GM19043 (cell line): ENCODE measurements around the gene COPZ2.
"Not testable (repeated sequence)": the region's sequence is repeated elsewhere in the genome, so short reads cannot be mapped to it uniquely, and the experiment has no call there.

Experiments
- ATAC-seq: cut with Tn5 transposase; IDR thresholded peaks from one replicate; pipeline ENCODE4 v1.9.1; 2021; ENCODE audit warnings: low read depth; ENCODE audit not compliant: unreplicated experiment

The COPZ2 gene

DNA sequence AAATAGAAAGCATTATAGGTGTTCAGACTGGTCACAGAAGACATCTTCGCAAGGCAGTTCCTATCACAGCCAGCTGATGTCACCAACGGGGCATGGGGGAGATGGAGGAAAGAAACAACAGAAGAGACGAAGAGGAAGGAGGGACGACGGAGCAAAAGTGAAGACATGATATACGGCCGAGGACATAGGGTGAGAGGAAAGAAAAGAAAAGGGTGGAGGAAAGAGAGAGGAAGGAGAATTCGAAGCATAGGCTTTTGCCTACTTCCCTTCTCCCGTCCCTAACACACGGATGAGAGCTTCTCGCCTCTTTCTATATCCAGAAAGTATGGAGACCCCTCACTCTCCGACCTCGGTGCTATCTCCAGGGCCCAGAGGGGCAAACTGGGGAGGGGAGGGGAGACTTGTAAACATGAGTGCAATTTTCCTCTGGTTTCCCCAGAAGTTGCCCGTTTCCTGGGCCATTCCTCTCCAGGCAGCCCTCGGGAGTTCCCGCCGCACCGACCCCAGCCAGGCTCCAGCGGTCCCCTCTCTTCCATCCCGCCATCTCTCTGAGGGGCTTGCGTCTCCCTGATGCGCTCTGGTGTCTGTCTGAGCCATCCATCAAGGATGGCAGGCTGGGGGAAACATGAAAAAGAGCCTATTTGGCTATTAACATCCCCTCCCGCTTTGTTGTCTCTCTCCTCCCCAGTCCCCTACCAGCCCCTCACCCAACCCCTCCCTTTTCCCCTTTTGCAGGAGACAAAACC lies 26.0 kb downstream of the COPZ2 start:
- ATAC-seq: no peak

DNA sequence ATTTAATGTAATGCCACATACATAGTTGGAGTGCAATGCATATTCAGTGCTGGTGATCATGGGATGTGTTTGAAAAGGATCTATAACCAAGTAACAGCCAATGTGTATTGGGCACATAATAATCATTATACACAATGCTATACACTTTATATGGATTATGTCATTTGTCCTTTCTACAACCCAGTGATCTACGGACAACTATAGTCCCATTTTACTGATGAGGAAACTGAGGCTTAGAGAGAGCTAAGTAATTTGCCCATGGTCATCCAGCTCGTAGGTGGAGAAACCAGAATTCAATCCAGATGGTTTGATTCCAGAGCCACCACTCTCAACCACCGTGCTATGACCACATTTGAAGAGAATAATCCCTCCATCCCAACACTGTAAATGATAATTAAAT lies 27.4 kb downstream of the COPZ2 start:
- no peak for ATAC-seq

GRCh38 chr17:48006936-48007709 lies 30.5 kb downstream of the COPZ2 start:
- ATAC-seq: no peak

DNA sequence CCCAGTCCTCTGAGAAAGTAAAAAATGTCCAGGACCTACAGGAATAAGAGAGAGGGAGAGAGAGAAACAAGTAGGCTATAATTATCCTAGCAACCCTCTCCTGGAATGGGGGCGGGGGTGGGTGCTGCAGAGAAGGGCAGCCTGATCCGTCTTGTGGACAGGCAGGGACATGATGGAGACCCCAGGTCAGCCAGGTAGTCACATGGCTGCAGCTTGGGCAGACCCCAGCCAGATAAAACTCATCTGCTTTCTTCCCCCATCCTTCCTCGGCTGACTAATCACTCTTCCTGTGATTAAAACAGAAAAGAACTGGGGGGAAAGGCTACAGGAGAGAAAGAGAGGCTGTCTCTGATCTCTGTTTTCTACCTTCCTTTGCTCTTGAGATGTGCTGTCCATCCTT lies 32.6 kb downstream of the COPZ2 start:
- no peak for ATAC-seq

DNA sequence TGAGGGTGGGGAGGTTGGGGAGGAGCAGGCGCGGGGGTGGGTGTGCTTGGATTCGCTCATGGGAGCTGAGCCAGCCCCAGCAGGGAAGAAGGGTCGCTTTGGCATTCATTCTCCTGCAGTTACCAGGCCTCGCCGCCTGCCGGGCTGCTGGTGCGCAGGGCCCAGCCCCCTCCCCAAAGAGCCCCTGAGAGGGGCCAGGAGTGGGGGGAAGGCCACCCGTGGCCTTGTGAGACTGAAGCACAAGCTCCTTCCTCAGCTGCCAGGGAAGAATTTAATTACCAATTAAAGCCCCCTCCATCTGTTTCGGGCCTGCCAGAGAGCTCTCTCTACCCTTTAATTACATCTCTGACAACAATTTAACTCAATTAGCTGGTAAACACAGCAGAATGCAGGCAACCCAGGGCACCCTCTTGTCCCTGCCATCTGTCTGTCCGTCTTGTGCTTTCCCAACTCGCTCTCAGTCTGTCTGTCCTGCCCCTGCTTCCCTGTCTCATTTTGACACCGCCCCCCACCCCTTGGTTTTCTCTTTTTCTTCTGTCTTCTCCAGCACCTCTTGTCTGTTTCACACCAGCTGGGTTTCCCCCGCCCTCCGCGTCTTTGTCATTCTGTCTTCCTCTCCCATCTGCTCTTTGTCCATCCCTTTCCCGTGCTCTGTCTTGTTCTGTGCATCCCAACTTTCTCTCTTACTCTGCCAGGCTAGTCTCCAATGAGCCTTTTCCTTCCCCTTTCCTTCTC lies 34.0 kb downstream of the COPZ2 start:
- no peak for ATAC-seq

DNA sequence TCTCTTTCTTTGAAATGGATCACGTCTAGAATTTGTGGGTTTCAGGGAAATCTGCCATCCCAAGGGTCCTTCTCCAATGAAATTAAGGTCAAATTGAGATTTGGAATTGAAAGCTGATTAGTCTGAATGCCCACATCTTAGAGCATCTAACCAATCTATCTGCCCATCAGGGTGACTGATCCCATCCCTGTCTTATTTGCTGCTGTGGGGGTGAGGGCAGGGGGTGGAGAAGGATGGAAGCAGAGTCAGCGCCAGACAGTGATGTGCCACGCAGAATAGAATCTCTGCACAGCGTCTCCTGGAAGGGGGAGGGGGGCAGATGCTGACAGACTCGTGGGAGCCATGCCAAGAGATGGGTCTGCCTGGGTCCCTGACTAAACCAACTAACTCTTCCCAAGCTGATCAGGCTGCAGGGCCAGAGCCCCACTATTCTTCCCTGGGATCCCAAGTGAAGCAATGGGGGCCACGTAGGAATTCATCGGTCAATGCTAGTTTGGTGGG lies 34.6 kb downstream of the COPZ2 start:
- no peak for ATAC-seq

DNA sequence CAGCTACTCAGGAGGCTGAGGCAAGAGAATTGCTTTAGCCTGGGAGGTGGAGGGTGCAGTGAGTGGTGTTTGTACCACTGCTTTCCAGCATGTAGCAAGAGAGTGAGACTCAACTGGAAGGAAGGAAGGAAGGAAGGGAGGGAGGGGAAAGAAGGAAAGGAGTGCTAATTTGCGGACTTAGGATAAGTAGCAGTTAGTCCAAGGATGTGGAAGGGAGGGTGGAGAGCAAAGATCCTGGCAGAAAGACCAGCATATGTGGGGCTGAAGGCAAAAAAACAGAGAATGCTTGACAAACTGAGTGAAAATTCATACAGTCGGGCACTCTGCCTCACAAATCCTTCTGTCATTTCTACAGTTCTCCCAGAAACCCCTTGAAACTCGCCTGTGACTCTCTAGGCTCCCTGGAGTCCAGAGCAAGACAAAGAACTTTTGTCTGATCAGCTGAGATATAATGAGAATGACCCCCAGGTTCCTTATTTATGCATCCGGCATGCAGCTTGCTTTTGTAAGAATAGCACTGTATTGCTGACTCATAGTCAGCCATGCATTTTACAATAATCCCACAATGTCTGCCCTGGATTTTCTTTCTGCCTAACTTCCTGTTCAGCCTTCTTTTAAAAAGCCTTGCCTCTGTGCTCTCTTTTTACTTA lies 35.2 kb downstream of the COPZ2 start:
- ATAC-seq: no peak

GRCh38 chr17:48001657-48002056 lies 35.9 kb downstream of the COPZ2 start:
- ATAC-seq: not testable (repeated sequence)

DNA sequence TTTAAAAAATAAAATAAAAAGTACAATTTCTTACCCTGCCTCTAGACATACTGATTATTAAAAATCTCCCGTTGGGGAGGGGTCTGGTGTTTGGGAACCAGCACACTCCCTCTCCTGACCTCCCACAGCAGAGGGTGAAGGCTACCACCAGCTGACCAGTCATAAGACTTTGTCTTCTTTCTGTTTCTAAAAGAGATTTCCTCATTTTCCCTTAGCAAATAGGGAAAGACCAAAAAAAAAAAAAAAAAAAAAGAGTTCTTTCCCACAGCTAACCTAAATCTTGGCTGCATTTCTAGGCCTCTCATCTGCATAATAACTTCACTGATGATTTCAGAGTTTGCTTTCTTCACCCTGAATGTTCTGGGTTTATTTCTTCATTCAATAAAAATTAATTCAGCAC lies 36.4 kb downstream of the COPZ2 start:
- ATAC-seq: no peak

- no peak for ATAC-seq
Observed at GRCh38 chr17:47999582-47999981, 38.0 kb downstream of the COPZ2 start.

GRCh38 chr17:47998044-47998443 lies 39.6 kb downstream of the COPZ2 start:
- ATAC-seq: no peak

DNA sequence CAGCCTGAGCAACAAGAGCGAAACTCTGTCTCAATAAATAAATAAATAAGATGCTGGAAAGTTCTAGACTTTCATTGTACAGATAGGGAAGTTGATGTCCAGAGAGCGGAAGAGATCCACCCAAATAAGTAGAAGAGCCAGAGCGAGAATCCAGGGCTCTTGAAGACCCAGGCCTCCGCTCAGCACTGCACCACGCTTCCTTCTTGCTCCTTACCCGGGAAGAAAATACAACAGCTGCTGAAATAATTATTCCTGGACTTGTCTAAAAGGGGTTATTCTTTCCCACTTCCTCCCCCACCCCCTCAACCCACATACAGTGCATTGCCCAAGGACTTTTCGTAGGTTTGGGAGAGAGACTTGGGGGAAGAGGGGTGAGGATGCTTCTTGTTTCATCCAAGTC lies 40.0 kb downstream of the COPZ2 start:
- ATAC-seq: no peak

DNA sequence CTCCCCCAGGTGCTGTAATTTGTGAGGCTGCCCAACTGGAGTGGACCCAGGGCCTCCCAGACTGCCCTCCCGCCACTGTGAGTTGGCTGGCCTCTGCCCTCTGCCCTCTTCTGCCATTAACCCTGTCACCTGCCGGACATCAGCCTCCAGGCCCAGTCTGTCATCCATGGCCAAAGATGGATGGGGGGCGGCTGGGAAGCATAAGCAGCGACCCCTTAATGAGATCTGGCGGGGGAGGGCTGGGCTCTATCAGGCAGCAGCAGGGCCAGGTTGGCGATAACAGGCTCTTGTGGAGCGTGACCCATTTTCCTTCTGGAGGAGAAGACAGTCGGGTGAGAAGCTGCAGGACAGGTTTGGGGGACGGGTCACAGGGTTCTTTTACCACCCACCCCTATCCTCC lies 41.4 kb downstream of the COPZ2 start:
- no peak for ATAC-seq

GRCh38 chr17:47995241-47995935 lies 42.2 kb downstream of the COPZ2 start:
- no peak for ATAC-seq

- ATAC-seq: no peak
Observed at GRCh38 chr17:47994724-47995123, 42.9 kb downstream of the COPZ2 start.

- ATAC-seq: no peak
Observed at GRCh38 chr17:47993964-47994363, 43.6 kb downstream of the COPZ2 start.

DNA sequence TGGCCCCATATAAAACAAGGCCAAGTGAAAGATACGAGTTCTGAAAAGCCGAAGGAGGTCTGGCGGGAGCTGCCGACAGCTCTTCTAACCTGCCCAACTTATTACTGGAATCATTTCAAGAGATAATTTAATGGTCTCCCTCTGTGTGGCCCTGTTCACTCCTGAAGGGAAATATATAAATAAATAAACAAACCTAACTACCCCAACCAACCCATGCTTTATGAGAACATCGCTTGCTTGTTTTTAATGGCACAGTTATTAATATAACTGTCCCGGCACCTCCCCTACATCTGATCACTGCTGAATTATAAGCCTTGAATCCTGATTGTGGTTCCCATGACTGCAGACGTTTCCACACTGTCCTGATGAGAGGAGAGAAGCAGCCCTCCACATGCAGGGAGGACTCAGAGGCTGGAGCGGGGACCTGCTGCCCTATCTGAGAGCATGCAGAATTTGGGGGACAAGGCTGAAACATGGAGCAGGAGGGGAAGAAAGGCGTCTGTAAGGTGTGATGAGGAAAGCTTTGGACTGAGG lies 44.5 kb downstream of the COPZ2 start:
- ATAC-seq: no peak

- ATAC-seq: no peak
Observed at GRCh38 chr17:47992216-47992615, 45.4 kb downstream of the COPZ2 start.

DNA sequence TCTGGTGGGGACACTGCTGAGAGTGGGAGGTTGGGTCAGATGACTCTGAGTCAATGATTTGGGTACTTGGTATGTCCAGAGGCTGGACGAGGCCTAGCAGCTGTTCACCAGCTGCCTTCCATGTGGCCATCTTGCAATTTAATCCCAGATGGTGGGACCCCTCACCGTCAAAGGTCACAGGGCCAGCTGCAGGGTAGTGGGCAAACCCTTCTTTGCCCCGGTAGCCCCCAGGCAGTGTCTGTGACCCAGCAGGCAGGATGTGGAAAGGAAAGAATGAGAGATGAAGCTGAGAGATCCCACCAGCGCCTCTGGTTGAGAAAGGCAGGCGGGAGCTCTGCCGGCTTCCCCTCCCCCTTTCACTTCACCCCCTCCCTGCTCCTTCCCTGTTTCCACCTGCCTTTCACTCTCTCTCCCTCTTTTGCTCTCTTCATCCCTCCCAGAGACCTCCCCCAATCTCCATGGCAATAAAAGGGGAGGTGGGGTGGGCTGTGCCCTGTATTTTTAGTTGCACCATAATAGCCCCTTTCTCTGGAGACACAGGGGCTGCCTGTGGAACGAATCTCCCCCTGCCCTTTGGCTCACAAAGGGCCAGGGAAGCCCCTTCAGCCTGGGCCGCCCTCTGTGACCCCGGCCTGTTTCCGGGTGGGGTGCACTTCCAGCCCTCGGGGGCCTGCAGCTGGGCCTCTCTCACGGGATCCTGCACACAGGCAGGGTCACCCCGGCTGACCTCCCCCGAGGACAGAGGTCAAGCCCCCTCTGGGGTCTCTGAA lies 46.5 kb downstream of the COPZ2 start:
- no peak for ATAC-seq
